ENCODE results near the gene RHOF. TPM values are rescaled to one million over a fixed set of nuclear protein-coding genes. Genes with fewer than 3 reads are reported as not detected.

The RHOF gene
- total and polyA plus RNA-seq, 12 donors = 4.1 to 49.5 (median 21.8) TPM

DNA sequence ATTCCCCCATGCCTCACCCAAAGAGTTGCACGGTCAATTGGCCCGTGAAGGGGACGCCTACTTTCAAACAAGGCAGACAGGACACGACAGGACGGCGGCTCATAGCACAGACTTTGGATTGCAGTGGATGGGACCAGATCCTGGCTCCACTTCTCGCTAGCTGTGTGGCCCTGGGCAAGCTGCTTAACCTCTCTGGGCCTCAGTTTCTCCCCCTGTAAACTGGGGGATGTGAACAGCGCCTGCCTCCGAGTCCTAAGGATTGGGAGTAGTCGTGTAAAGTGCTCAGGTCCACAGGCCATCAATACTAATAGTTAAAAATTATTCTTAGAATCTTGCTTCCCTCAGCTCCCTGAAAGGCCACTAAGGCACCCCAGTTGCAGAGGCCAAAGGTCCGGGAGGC lies 13.1 kb downstream of the RHOF start:
- H3K4me1 ChIP-seq (replicated peaks in 1 of 2) = peaks cover 5 to 20% of the 10 kb centered on the region in 2 donors
- TF ChIP-seq POLR2A (IDR thresholded peaks at IDR 0.05) = no peak
- TF ChIP-seq, protein P1, sequence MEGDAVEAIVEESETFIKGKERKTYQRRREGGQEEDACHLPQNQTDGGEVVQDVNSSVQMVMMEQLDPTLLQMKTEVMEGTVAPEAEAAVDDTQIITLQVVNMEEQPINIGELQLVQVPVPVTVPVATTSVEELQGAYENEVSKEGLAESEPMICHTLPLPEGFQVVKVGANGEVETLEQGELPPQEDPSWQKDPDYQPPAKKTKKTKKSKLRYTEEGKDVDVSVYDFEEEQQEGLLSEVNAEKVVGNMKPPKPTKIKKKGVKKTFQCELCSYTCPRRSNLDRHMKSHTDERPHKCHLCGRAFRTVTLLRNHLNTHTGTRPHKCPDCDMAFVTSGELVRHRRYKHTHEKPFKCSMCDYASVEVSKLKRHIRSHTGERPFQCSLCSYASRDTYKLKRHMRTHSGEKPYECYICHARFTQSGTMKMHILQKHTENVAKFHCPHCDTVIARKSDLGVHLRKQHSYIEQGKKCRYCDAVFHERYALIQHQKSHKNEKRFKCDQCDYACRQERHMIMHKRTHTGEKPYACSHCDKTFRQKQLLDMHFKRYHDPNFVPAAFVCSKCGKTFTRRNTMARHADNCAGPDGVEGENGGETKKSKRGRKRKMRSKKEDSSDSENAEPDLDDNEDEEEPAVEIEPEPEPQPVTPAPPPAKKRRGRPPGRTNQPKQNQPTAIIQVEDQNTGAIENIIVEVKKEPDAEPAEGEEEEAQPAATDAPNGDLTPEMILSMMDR (IDR thresholded peaks at IDR 0.05) = no peak
- H3K27ac ChIP-seq = no peak overlapping the region
- H3K27me3 ChIP-seq = no peaks in the 10 kb centered on the region
- no peak overlapping the region for H3K4me3 ChIP-seq
- 90 to 96% (median 94%) methylated on average over 10 to 11 of the region's 11 CpGs for WGBS, 4 donors
- no peaks in the 10 kb centered on the region for H3K9me3 ChIP-seq (replicated peaks in 1 of 3)
- intact Hi-C loops (cut with DNase I) = no loop called here
- no peaks in the 10 kb centered on the region for H3K36me3 ChIP-seq (replicated peaks in 1 of 2)
- DNase-seq = no peak

DNA sequence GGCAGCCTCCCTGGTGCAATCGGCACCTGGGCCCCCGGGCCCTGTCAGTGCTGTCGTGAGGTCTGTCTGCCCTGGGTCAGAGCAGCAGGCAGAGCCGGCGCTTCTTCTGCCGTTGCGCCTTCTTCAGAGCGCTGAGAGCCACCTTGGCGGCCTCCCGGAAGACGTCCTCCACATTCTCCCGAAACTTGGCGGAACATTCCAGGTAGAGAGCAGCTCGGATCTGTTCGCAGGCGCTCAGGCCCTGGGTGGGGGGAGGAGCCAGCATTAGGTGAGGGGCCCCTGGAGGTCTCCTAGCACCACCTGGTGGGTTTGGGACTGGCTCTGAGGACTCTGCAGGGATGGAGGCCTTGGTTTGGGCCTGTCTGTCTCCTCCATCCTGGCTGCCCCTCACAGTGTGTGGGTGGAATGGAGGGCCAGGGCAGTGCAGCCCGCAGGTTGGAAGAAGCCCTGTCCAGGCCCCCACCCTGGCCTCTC lies 14.0 kb downstream of the RHOF start:
- Histone ChIP-seq H3K4me1 (replicated peaks in 1 of 2) (peaks cover 0 to 15% of the 10 kb centered on the region in 2 donors), H3K27me3 (no peaks in the 10 kb centered on the region), H3K9me3 (replicated peaks in 1 of 3) (no peaks in the 10 kb centered on the region), H3K27ac (no peak overlapping the region), H3K36me3 (replicated peaks in 1 of 2) (no peaks in the 10 kb centered on the region), H3K4me3 (no peak overlapping the region)
- TF ChIP-seq, protein P1 (IDR thresholded peaks at IDR 0.05) = no peak
- no peak for TF ChIP-seq POLR2A (IDR thresholded peaks at IDR 0.05)
- intact Hi-C loops (cut with DNase I) = no loop called here
- WGBS, 4 donors = 94 to 96% (median 95%) methylated on average over 7 to 17 of the region's 17 CpGs
- DNase-seq = no peak

DNA sequence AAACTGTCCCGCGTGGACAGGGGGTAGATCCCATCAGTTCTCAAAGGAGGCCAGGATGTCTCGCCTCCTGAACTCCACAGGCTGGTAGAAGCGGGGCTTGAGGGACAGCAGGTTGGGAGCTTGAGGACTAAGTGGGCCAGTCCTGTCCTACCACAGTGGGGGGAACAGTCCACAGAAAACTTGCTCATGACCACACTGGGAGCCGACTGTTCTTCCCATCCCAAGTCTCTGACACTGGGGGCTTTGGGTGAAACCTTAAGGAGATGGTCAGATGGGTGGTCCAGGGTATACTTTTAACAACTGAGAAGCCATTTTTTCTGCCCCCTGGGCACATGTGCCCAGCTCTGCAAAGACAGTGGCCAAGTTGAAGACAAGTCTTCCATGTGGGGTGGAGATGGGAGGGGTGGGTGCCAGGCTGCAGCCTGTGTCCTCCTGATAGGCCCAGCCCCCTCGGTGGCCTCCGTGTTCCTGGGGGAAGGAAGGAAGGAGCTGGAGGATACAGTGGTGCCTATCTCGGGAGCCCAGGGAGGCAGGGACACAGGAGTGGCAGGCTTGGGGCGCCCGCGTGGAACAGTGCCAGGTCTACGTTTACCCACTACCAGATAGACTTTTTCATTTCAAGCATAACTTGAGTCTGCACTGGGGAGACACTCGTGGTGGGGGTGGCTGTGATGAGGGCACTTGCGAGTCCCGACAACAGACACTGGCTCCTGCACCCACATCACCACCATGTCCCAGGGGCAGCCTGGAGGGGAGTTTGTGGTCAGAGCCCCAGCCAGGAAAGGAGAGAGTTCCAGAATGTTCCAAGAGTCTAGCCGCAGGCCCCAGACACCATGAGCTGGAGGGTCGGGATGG lies 14.7 kb downstream of the RHOF start:
- H3K4me3 ChIP-seq = no peak overlapping the region
- TF ChIP-seq POLR2A (IDR thresholded peaks at IDR 0.05) = no peak
- TF ChIP-seq, protein P1 (IDR thresholded peaks at IDR 0.05) = no peak
- no peak overlapping the region for H3K27ac ChIP-seq
- intact Hi-C loops (cut with DNase I) = no loop called here
- H3K9me3 ChIP-seq (replicated peaks in 1 of 3) = no peaks in the 10 kb centered on the region
- peaks cover 0 to 15% of the 10 kb centered on the region in 2 donors for H3K4me1 ChIP-seq (replicated peaks in 1 of 2)
- H3K27me3 ChIP-seq = no peaks in the 10 kb centered on the region
- 78 to 83% (median 82%) methylated on average over 15 to 17 of the region's 17 CpGs for WGBS, 4 donors
- DNase-seq = peak in 1 of 7 donors; percentile 52
- no peaks in the 10 kb centered on the region for H3K36me3 ChIP-seq (replicated peaks in 1 of 2)

DNA sequence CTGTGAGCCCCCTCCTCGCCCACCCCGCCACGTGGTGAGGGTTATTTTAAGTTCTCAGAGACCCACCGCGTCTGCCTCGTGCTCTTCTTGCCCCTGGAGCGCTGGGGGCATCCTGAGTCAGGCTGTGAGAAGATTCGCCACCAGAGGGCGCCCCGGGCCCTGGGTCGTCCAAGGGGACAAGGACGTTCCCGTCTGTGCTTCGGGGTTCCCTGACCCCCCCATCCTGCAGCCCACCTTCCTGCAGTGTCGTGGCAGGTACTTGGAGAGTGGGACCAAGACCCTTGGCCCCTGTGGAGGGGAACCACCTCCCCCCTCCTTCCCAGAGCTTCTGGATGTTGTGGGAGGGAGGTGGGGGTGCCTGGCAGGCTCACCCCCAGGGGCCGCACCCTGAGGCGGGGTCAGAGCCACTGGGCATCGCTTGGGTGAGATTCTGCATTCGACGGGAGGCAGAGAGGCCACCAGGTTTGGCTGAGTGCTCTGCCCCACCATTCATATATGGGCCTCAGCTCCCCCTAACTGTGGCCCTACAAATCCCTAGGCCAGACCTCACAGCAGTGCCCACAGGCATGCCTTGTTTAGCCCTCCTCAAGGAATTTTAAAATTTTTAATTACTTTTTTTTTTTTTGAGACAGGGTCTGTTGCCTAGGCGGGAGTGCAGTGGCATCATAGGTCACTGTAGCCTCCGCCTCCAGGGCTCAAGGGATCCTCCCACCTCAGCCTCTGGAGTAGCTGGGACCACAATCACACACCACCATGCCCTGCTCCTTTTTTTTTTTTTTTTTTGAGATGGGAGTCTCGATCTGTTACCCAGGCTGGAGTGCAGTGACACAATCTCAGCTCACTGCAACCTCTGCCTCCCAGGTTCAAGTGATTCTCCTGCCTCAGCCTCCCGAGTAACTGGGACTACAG lies 17.0 kb downstream of the RHOF start:
- Histone ChIP-seq H3K4me1 (replicated peaks in 1 of 2) (peaks cover 0 to 12% of the 10 kb centered on the region in 2 donors), H3K27me3 (no peaks in the 10 kb centered on the region), H3K9me3 (replicated peaks in 1 of 3) (no peaks in the 10 kb centered on the region), H3K27ac (no peak overlapping the region), H3K36me3 (replicated peaks in 1 of 2) (no peaks in the 10 kb centered on the region), H3K4me3 (no peak overlapping the region)
- TF ChIP-seq, protein P1 (IDR thresholded peaks at IDR 0.05) = peak; percentile 77 to 91 (median 87)
- TF ChIP-seq POLR2A (IDR thresholded peaks at IDR 0.05) = no peak
- WGBS, 4 donors = 20 to 60% (median 36%) methylated on average over 6 to 24 of the region's 24 CpGs
- peak; percentile 70 to 89 (median 80) for DNase-seq
- intact Hi-C loops (cut with DNase I) = loop anchor here in 1 of 2 donors (2.0 kb wide), 1 partner anchor 18 kb away; no protein-coding TSS in a partner anchor

Measured in adrenal gland (tissue), 12 donors.